ENCODE data around the gene HIVEP3. TPM values are rescaled to one million over a fixed set of nuclear protein-coding genes. Genes with fewer than 3 reads are reported as not detected.

HIVEP3 gene
- total RNA-seq, 1 experiment from 2014 or later, result 1.4 TPM

GRCh38 chr1:41524676-41525675 is 393.7 kb downstream of the HIVEP3 start:
- H4K20me1 ChIP-seq (ENCODE audit: control insufficient read depth, insufficient read depth, insufficient read length), result no peaks in the 10 kb centered on the region
- WGBS (ENCODE audit: extremely low coverage, insufficient read length, low lambda C conversion rate), result no CpG with 5 or more reads among the region's 30 CpGs

More at GRCh38 chr1:41524676-41525675, 393.7 kb downstream of the HIVEP3 start:
- DNase-seq, result no peak
- Histone ChIP-seq H3K56ac (ENCODE audit: insufficient read length, low read depth, low read length) (no peak overlapping the region), H4K5ac (ENCODE audit: insufficient read length, low read depth, low read length) (no peak overlapping the region), H3K9ac (ENCODE audit: extremely low read depth, insufficient read length, low read length) (no peak overlapping the region), H3K27me3 (ENCODE audit: insufficient read depth, low read length) (no peaks in the 10 kb centered on the region), H3K79me1 (ENCODE audit: insufficient read depth, low read depth, low read length, poor library complexity, severe bottlenecking) (no peaks in the 10 kb centered on the region), H2AK5ac (ENCODE audit: insufficient read length, low read length) (no peak overlapping the region), H3K4me2 (ENCODE audit: insufficient read depth, insufficient read length, low read length) (no peak overlapping the region), H3K14ac (ENCODE audit: insufficient read depth, low read length) (no peak overlapping the region), H3K18ac (ENCODE audit: insufficient read length, low read depth, low read length) (no peak overlapping the region), H2BK5ac (ENCODE audit: insufficient read length, low read length) (no peak overlapping the region), H2BK12ac (ENCODE audit: insufficient read length, low read depth, low read length) (no peak overlapping the region), H3K9me3 (ENCODE audit: control insufficient read depth, low read depth, low read length) (no peaks in the 10 kb centered on the region), H3K79me2 (ENCODE audit: insufficient read depth, low read length) (no peaks in the 10 kb centered on the region), H3K4me1 (ENCODE audit: insufficient read depth, low read length) (no peaks in the 10 kb centered on the region), H3K27ac (ENCODE audit: insufficient read length, low read depth, low read length) (no peak overlapping the region), H4K91ac (ENCODE audit: insufficient read length, low read depth, low read length) (no peak overlapping the region), H3K4ac (ENCODE audit: low read depth, low read length) (no peak overlapping the region), H2AFZ (ENCODE audit: low read length) (no peak overlapping the region), H3K23ac (ENCODE audit: insufficient read length, low read depth, low read length) (no peak overlapping the region), H3T11ph (ENCODE audit: low read length) (no peak overlapping the region), H2BK120ac (ENCODE audit: low read depth, low read length, poor library complexity, severe bottlenecking) (no peak overlapping the region), H3K23me2 (ENCODE audit: insufficient read length, low read depth, low read length, poor library complexity, severe bottlenecking) (no peaks in the 10 kb centered on the region), H2BK15ac (ENCODE audit: low read depth, low read length) (no peak overlapping the region), H4K8ac (replicated peaks; ENCODE audit: insufficient read length, low read depth, low read length) (no peak overlapping the region), H2BK20ac (ENCODE audit: low read depth, low read length, poor library complexity, severe bottlenecking) (no peak overlapping the region)
- Mint-ChIP-seq H3K27ac (no peak overlapping the region; a peak in 2 of 7 replicates), H3K36me3 (ENCODE audit: insufficient read depth in 1 of 3, low read depth in 3 of 3) (peaks cover 0 to 4% (median 2%) of the 10 kb centered on the region in 3 experiments; a peak in 3 of 7 replicates), H3K4me3 (no peak overlapping the region), H3K9me3 (peaks cover 7 to 26% of the 10 kb centered on the region in 2 experiments; a peak in 4 of 5 replicates), H3K4me1 (peaks cover 0 to 12% of the 10 kb centered on the region in 2 experiments; a peak in 2 of 4 replicates), H3K27me3 (ENCODE audit: low read depth) (peaks cover 2% of the 10 kb centered on the region; the same call in 1 of the 2 replicates)
- TF ChIP-seq CTCF (conservative IDR thresholded peaks at IDR 0.05), result no peak

All from H9 (cell line).